Stimulated activated CD4-positive, alpha-beta T cell treated with anti-CD3 and anti-CD28 coated beads, Interleukin-15, amount 100 ng/mL, for 48 hours (primary cell): ENCODE data around the gene FAU.

Experiments used
- DNase-seq, 2 donors: peaks; one replicate each; pipeline ENCODE4 v3.0.0-alpha.2; 2020; ENCODE audit warnings: low read depth in 2 of 2

Gene FAU

GRCh38 chr11:65078151-65078550, 43.8 kb downstream of the FAU start:
- peak; percentile 34 to 53 for DNase-seq

DNA sequence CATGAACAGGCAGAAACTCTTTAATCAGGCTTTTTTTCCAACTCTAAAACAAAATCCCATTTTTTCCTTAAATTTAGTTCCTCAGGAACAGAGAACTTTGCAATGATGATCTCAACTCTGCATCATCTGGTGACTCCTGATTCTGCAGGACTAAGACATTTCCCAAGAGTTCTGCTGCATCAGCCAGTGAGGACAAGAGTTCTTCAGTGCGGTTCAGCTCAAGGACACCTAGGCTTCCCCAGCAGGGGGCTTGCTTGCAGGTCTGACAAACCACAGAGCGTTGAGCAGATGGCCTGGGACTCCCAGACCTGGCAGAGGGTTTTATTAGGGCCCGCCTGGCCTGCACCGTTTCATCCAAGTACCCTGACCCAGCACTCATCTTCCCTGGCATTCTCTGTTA, 44.5 kb downstream of the FAU start:
- no peak for DNase-seq

DNA sequence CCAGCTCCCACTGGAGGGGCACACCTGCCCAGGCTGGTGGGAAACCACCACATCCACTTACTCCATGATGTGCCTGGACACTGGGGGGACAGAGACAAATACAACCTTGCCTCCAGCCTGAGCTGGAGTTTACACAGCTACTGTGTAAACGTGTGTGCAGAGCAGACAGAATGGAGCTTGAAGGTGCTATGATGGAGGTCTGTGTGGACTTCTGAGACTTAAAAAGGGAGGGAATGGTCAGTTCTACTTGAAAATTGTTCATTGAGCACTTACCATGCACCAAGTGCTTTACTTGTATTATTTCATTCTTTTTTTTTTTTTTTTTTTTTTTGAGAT, 49.3 kb downstream of the FAU start:
- DNase-seq, result no peak

DNA sequence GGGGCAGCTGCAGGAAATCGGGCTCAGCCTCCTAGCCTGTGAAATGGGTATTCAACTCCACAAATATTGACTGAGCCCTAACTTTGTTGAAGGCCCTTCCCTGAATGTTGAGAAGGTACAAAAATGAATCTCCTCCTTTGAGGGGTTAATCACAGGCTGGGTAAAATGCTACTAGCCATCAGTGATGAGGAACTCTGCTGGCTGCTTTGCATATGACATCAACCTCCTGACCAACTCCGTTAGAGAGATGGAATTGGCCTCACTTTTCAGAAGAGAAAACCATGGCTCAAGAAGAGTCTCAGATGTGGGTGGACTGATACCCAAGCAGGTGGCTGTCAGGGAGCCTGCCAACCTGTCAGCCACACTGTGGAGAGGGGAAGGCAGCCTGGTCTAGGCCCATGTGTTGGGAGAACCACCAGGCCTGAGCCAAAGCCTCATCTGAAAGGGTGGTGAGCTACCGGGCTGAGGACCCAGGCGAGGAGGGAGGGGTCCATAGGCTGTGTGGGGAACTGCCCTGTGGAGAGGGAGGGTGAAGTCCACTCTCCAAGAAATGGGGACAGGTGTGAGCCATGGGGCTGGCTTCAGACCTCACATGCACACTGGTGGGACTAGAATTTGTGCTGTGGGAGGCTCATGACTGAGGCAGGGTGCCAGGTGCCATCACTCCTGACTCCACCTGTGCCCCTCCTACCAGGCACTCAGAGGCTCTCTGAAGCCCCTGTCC, 49.9 kb downstream of the FAU start:
- no peak for DNase-seq
